AG04450 (cell line): ENCODE data around the gene SDHAF1. TPM values are rescaled to one million over a fixed set of nuclear protein-coding genes. Genes with fewer than 3 reads are reported as not detected.
"Not testable (repeated sequence)": the region's sequence is repeated elsewhere in the genome, so short reads cannot be mapped to it uniquely, and the experiment has no call there.

Experiments used
- CTCF ChIA-PET: fragments of 300-600, 350-600 bp; formaldehyde crosslinking; extraction: SDS; loops from one replicate; lab custom pipeline; 2022; ENCODE audit warnings: antibody characterized with exemption, inconsistent platforms; lab: Charles Lee
- POLR2A ChIA-PET: fragments of 350-600 bp; formaldehyde crosslinking; extraction: SDS; loops from one replicate; lab custom pipeline; 2021; ENCODE audit warnings: antibody characterized with exemption, inconsistent platforms; lab: Yijun Ruan, JAX
- DNase-seq: peaks from one replicate; pipeline ENCODE4 v3.0.0-alpha.2; 2011; ENCODE audit warnings: low read depth, low spot score
- H3K27ac ChIP-seq: one replicate; pipeline ENCODE4 v1.5.1; 2012; ENCODE audit warnings: low read depth, low read length, control low read depth
- H3K27me3 ChIP-seq: one replicate; pipeline ENCODE4 v1.6.0; 2012; ENCODE audit warnings: low read length; ENCODE audit not compliant: control insufficient read depth, insufficient read depth
- H3K4me3 ChIP-seq: 2 replicates; pipeline ENCODE4 v1.5.1; 2011; ENCODE audit warnings: mild to moderate bottlenecking, low read depth, low read length, control low read depth
- H3K9me3 ChIP-seq: 2 replicates; pipeline ENCODE4 v1.5.1; 2012; ENCODE audit warnings: low read length; ENCODE audit not compliant: control insufficient read depth, insufficient read depth
- polyA minus RNA-seq: library from RNA; depleted of rRNA, polyadenylated mRNA; stranded (reverse); fragments of >200 nt; gene quantifications from 2 replicates; pipeline ENCODE4 v1.2.3, GENCODE V29; 2011; rRNA and poly(A)+ RNA removed
- polyA plus RNA-seq: library from polyadenylated mRNA; depleted of rRNA; stranded (reverse); fragments of >200 nt; gene quantifications from 2 replicates; pipeline ENCODE4 v1.2.3, GENCODE V29; 2011; rRNA removed
- TF ChIP-seq, protein P1 (sequence below): IDR thresholded peaks from 2 replicates; pipeline ENCODE4 v1.5.1; 2011; ENCODE audit warnings: low read depth, low read length, control low read depth, inconsistent platforms

The SDHAF1 gene, protein sequence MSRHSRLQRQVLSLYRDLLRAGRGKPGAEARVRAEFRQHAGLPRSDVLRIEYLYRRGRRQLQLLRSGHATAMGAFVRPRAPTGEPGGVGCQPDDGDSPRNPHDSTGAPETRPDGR
- polyA plus RNA-seq (7.5 and 8.3 TPM in 2 replicates), polyA minus RNA-seq (2.2 and 2.8 TPM in 2 replicates)

DNA sequence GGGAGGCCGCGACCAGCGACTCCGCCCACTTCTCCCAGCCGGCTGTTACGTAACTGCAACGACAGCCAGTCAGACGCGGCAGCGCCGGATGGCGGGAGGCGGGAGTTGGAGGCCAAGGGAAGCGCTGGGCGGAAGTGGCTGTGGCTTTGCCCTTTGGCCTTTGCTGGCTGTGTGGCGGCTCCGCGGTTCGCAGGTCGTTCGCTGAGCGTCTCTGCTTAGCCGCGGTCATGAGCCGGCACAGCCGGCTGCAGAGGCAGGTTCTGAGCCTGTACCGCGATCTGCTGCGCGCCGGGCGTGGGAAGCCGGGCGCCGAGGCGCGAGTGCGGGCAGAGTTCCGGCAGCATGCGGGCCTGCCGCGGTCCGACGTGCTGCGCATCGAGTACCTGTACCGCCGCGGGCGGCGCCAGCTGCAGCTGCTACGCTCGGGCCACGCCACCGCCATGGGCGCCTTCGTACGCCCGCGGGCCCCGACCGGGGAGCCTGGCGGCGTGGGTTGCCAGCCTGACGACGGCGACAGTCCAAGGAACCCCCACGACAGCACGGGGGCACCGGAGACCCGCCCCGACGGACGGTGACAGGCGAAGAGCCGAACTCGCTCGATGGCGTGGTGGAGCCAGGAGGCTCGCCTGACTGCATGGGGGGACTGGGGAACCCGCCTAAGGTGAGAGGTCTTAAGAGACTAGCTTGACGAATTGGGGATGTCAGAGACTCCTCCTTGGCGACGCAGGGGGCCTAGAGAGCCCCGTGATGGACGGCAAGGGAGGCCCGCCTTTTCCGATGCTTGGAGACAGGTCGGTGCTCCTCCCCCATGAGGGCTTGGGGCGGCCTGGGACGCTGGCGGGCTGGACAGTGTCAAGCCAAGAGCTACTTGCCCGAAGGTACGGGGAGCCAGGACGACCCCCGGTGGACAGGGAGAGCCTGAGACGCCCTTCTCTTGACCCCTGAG, at the start of gene SDHAF1:
Gene SDHAF1 (plus strand): TSS at position 141 of the 946 bp plus-strand sequence. CDS start 87 bp downstream, at position 228.
- Histone ChIP-seq H3K27me3 (peaks cover 7% of the 10 kb centered on the region), H3K27ac (no peak within 1 kb of the TSS), H3K9me3 (peaks cover 6% of the 10 kb centered on the region; the same call in 1 of the 2 replicates), H3K4me3 (peak within 1 kb of the TSS; percentile 84)
- TF ChIP-seq, protein P1, sequence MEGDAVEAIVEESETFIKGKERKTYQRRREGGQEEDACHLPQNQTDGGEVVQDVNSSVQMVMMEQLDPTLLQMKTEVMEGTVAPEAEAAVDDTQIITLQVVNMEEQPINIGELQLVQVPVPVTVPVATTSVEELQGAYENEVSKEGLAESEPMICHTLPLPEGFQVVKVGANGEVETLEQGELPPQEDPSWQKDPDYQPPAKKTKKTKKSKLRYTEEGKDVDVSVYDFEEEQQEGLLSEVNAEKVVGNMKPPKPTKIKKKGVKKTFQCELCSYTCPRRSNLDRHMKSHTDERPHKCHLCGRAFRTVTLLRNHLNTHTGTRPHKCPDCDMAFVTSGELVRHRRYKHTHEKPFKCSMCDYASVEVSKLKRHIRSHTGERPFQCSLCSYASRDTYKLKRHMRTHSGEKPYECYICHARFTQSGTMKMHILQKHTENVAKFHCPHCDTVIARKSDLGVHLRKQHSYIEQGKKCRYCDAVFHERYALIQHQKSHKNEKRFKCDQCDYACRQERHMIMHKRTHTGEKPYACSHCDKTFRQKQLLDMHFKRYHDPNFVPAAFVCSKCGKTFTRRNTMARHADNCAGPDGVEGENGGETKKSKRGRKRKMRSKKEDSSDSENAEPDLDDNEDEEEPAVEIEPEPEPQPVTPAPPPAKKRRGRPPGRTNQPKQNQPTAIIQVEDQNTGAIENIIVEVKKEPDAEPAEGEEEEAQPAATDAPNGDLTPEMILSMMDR: no peak
- ChIA-PET CTCF (no interaction called here), POLR2A (interaction anchor here (1.5 kb wide), 1 partner anchor 59 kb away, joined by 7 read pairs; the partner anchor contains the start of gene THAP8)
- peak; percentile 61 for DNase-seq

DNA sequence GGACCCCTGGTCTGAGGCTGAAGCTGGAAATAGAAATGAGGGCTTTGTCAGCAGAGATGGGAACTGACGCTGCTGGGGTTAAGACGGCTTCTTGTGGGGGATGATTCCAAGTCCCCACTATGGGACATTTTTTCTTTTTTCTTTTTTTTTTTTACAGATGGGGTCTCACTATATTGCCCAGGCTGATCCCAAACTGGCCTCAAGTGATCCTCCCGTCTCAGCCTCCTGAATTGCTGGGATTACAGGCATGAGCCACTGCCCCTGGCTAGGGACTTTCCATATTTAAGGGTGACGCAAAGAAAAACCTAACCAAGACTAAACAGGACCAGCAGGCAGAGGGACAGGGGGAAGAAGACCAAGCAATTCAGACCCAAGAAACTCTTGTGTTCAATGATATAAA, 48.8 kb upstream of the SDHAF1 start:
- peaks cover 6% of the 10 kb centered on the region for H3K27me3 ChIP-seq
- no peak for DNase-seq
- TF ChIP-seq, protein P1: no peak
- H3K9me3 ChIP-seq: no peaks in the 10 kb centered on the region
- ChIA-PET CTCF (interaction anchor here (0.5 to 1.6 kb wide), 2 partner anchors 16 to 20 kb away, joined by 4 to 6 read pairs; no protein-coding TSS in a partner anchor), POLR2A (no interaction called here)
- no peak overlapping the region for H3K27ac ChIP-seq
- no peak overlapping the region for H3K4me3 ChIP-seq

DNA sequence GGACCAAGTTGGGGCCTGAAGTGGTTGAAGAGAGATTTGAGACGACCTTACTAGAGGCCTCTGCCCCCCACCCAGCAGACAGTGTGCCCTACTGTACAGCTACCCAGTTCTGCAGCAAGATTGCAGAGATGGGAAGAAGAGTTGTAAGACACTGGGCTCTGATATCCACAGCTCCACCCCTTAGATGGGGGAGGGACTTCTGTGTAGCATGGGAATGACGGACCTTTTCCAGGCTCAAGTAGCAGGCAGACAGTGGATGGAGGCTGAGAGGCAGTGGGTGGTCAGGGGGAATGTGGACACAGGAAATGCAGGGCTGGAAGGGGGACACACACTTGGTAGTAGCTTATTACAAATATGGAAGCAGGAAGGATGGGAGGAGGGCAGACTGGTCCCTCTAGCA, 45.9 kb upstream of the SDHAF1 start:
- H3K9me3 ChIP-seq: no peaks in the 10 kb centered on the region
- peaks cover 10% of the 10 kb centered on the region for H3K27me3 ChIP-seq
- ChIA-PET CTCF (interaction anchor here (0.7 to 1.1 kb wide), 2 partner anchors 9 to 11 kb away, joined by 3 to 5 read pairs; no protein-coding TSS in a partner anchor), POLR2A (no interaction called here)
- H3K27ac ChIP-seq: no peak overlapping the region
- no peak for DNase-seq
- no peak overlapping the region for H3K4me3 ChIP-seq
- TF ChIP-seq, protein P1: no peak

DNA sequence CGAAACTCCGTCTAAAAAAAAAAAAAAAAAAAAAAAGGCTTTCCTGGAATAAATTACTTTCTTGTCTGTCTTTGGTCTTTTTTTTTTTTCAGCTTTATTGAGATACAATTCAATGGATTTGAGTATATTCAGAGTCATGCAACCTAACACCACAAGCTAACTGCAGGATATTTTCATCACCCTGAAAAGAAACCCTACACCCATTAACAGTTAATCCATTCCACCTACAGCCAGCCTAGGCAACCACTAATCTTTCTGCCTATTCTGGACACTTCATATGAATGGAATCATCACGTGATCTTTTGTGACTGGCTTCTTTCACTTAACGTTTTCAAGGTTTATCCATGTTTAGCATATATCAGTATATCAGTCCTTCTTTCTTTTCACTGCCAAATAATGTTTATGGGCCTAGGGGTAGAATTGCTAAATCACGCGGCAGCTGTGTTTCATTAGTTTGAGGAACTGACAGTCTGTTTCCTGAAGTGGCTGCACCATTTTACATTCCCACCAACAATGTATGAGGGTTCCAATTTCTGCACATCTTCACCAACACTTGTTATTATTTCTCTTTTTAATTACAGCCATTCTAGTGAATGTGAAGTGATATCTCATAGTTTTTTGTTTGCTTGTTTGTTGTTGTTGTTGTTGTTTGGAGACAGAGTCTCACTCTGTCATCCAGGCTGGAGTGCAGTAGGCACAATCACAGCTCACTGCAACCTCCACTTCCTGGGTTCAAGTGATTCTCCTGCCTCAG, 38.9 kb upstream of the SDHAF1 start:
- POLR2A ChIA-PET: no interaction called here
- peaks cover 35% of the 10 kb centered on the region for H3K27me3 ChIP-seq
- H3K27ac ChIP-seq: no peak overlapping the region
- CTCF ChIA-PET: interaction anchor here (0.6 kb wide), 1 partner anchor 210 kb away, joined by 8 read pairs; no protein-coding TSS in a partner anchor
- TF ChIP-seq, protein P1: no peak
- H3K9me3 ChIP-seq: no peaks in the 10 kb centered on the region; the same call in 1 of the 2 replicates
- no peak overlapping the region for H3K4me3 ChIP-seq
- no peak for DNase-seq

DNA sequence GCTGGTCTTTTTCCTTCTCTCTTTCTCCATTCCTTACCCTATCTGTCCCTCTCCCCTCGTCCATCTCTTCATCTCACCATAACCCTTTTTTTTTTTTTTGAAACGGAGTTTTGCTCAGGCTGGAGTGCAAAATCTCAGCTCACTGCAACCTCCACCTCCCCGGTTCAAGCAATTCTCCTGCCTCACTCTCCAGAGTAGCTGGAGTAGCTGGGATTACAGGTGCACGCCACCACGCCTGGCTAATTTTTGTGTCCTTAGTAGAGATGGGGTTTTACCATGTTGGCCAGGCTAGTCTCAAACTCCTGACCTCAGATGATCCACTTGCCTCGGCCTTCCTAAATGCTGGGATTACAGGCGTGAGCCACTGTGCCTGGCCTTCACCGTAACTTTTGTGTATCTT, 37.6 kb upstream of the SDHAF1 start:
- DNase-seq, CTCF ChIA-PET, H3K9me3 ChIP-seq, POLR2A ChIA-PET, H3K4me3 ChIP-seq, H3K27ac ChIP-seq: not testable (repeated sequence)
- H3K27me3 ChIP-seq: peaks cover 35% of the 10 kb centered on the region
